ENCODE results near the gene PLD1.
"Not testable (repeated sequence)": the region's sequence is repeated elsewhere in the genome, so short reads cannot be mapped to it uniquely, and the experiment has no call there.

Gene PLD1

GRCh38 chr3:171768281-171768900, 41.9 kb downstream of the PLD1 start:
- no peak for DNase-seq

- no peak for DNase-seq
These were observed 44.8 kb downstream of the PLD1 start for GRCh38 chr3:171765511-171765887.

- DNase-seq = no peak
These were observed 46.9 kb downstream of the PLD1 start for GRCh38 chr3:171763392-171763791.

GRCh38 chr3:171760477-171760876, 49.8 kb downstream of the PLD1 start:
- DNase-seq = no peak

GRCh38 chr3:171758109-171758508, 52.2 kb downstream of the PLD1 start:
- no peak for DNase-seq

- DNase-seq = no peak
These were observed 52.8 kb downstream of the PLD1 start for GRCh38 chr3:171757361-171758034.

GRCh38 chr3:171755656-171756055, 54.6 kb downstream of the PLD1 start:
- no peak for DNase-seq

GRCh38 chr3:171755015-171755589, 55.2 kb downstream of the PLD1 start:
- DNase-seq = no peak

GRCh38 chr3:171753665-171754408, 56.4 kb downstream of the PLD1 start:
- no peak for DNase-seq

- DNase-seq = no peak
These were observed 57.2 kb downstream of the PLD1 start for GRCh38 chr3:171753025-171753472.

- DNase-seq = no peak
These were observed 58.0 kb downstream of the PLD1 start for GRCh38 chr3:171752329-171752728.

- DNase-seq = no peak
These were observed 61.2 kb downstream of the PLD1 start for GRCh38 chr3:171749124-171749523.

GRCh38 chr3:171748064-171748924, 62.0 kb downstream of the PLD1 start:
- DNase-seq = no peak

- DNase-seq = no peak
These were observed 62.9 kb downstream of the PLD1 start for GRCh38 chr3:171747223-171747920.

GRCh38 chr3:171746320-171747222, 63.7 kb downstream of the PLD1 start:
- DNase-seq = not testable (repeated sequence)

- DNase-seq = no peak
These were observed 64.5 kb downstream of the PLD1 start for GRCh38 chr3:171745577-171746319.

GRCh38 chr3:171744158-171744741, 66.0 kb downstream of the PLD1 start:
- no peak for DNase-seq

- no peak for DNase-seq
These were observed 66.7 kb downstream of the PLD1 start for GRCh38 chr3:171743327-171744157.

GRCh38 chr3:171741377-171741776, 68.9 kb downstream of the PLD1 start:
- peak; percentile 42 for DNase-seq

All from NCI-H2029 treated with DMSO at 0.1 percent for 48 hours (cell line).